OCI-LY3 (cell line): ENCODE results near the gene DDX39B.
"Not testable (repeated sequence)": the region's sequence is repeated elsewhere in the genome, so short reads cannot be mapped to it uniquely, and the experiment has no call there.

Source experiments
- H2AFZ ChIP-seq: fragments of 200-600, 300-600 bp; shearing (Covaris generic); 2 replicates; pipeline ENCODE4 v1.6.0; 2014; ENCODE audit warnings: antibody characterized with exemption, low read depth, low read length
- H3K27ac ChIP-seq: fragments of 200-600, 300-600 bp; sonication (generic); 2 replicates; pipeline ENCODE4 v1.5.1; 2014; ENCODE audit warnings: mild to moderate bottlenecking, low read length, moderate library complexity, mixed read lengths
- H3K27me3 ChIP-seq: fragments of 200-600, 300-600 bp; sonication (generic); 2 replicates; pipeline ENCODE4 v1.6.1; 2014; ENCODE audit warnings: low read depth, low read length, mixed read lengths
- H3K36me3 ChIP-seq: fragments of 200-600, 300-600 bp; sonication (generic); replicated peaks from 2 replicates; pipeline ENCODE3; 2014; ENCODE audit warnings: low read depth, low read length, mixed read lengths
- H3K4me1 ChIP-seq: fragments of 300-600, 200-600 bp; sonication (generic); 2 replicates; pipeline ENCODE4 v1.6.1; 2014; ENCODE audit warnings: low read length, mixed read lengths
- H3K4me2 ChIP-seq: fragments of 200-600, 300-600 bp; sonication (generic); 2 replicates; pipeline ENCODE4 v1.6.1; 2014; ENCODE audit warnings: low read length, mixed read lengths
- H3K4me3 ChIP-seq: fragments of 300-600, 200-600 bp; sonication (generic); 2 replicates; pipeline ENCODE4 v1.5.1; 2014; ENCODE audit warnings: antibody characterized with exemption, mild to moderate bottlenecking, low read length, moderate library complexity
- H3K79me2 ChIP-seq: fragments of 300-600, 200-600 bp; shearing (Covaris generic); 2 replicates; pipeline ENCODE4 v1.6.1; 2014; ENCODE audit warnings: mild to moderate bottlenecking, low read length, mixed read lengths
- H3K9ac ChIP-seq: fragments of 300-600, 200-600 bp; shearing (Covaris generic); 2 replicates; pipeline ENCODE4 v1.6.0; 2014; ENCODE audit warnings: mild to moderate bottlenecking, low read length, moderate library complexity
- H3K9me3 ChIP-seq: fragments of 200-600, 300-600 bp; shearing (Covaris generic); 2 replicates; pipeline ENCODE4 v1.6.1; 2014; ENCODE audit warnings: low read length, mixed read lengths; ENCODE audit not compliant: insufficient read depth
- H4K20me1 ChIP-seq: fragments of 200-600, 300-600 bp; sonication (generic); 2 replicates; pipeline ENCODE4 v1.6.1; 2016; ENCODE audit warnings: low read length, mixed read lengths; ENCODE audit not compliant: insufficient read depth
- CTCF ChIP-seq: fragments of 200-600, 300-600 bp; sonication (generic); IDR thresholded peaks from 2 replicates; pipeline ENCODE4 v1.5.1; 2014; ENCODE audit warnings: antibody characterized with exemption, low read length, low read depth
- EZH2phosphoT487 ChIP-seq: fragments of 200-600 bp; shearing (Covaris generic); IDR thresholded peaks from 2 replicates; pipeline ENCODE4 v1.6.1; 2018; ENCODE audit warnings: antibody characterized with exemption, mixed run types, low read depth

Gene DDX39B

GRCh38 chr6:31495580-31495979 is 46.2 kb downstream of the DDX39B start:
- Histone ChIP-seq H3K4me1 (peaks cover 11% of the 10 kb centered on the region; the same call in 1 of the 2 replicates), H3K27me3 (no peaks in the 10 kb centered on the region), H3K9me3 (no peaks in the 10 kb centered on the region), H3K27ac (no peak overlapping the region), H3K9ac (peak overlapping the region; percentile 71), H4K20me1 (0 out of 2 replicates have a peak, but pooled peaks cover 1% of the 10 kb centered on the region), H3K4me3 (peak overlapping the region; percentile 87), H3K4me2 (peak overlapping the region; percentile 67), H3K79me2 (peaks cover 13% of the 10 kb centered on the region), H3K36me3 (no peaks in the 10 kb centered on the region), H2AFZ (no peak overlapping the region)
- no peak for TF ChIP-seq EZH2phosphoT487

- Histone ChIP-seq H3K36me3 (no peaks in the 10 kb centered on the region), H3K4me1 (peaks cover 11% of the 10 kb centered on the region; the same call in 1 of the 2 replicates), H3K27ac (peak overlapping the region; percentile 35), H3K9ac (peak overlapping the region; percentile 71), H3K4me3 (peak overlapping the region; percentile 87), H2AFZ (peak overlapping the region; percentile 39; the same call in 1 of the 2 replicates), H3K4me2 (peak overlapping the region; percentile 67), H3K79me2 (peaks cover 13% of the 10 kb centered on the region), H4K20me1 (no peaks in the 10 kb centered on the region), H3K27me3 (no peaks in the 10 kb centered on the region), H3K9me3 (no peaks in the 10 kb centered on the region)
- TF ChIP-seq CTCF, result peak; percentile 57
- TF ChIP-seq EZH2phosphoT487, result no peak
Measured at GRCh38 chr6:31493875-31494694, 47.7 kb downstream of the DDX39B start.

GRCh38 chr6:31493550-31493874 is 48.3 kb downstream of the DDX39B start:
- not testable (repeated sequence) for H3K9me3 ChIP-seq, H3K27me3 ChIP-seq, H3K27ac ChIP-seq, H3K9ac ChIP-seq, H2AFZ ChIP-seq, H3K36me3 ChIP-seq, H4K20me1 ChIP-seq
- Histone ChIP-seq H3K4me1 (peaks cover 11% of the 10 kb centered on the region; the same call in 1 of the 2 replicates), H3K4me3 (peak overlapping the region; percentile 87), H3K79me2 (peaks cover 13% of the 10 kb centered on the region), H3K4me2 (peak overlapping the region; percentile 67)

- Histone ChIP-seq H3K36me3 (no peaks in the 10 kb centered on the region), H3K4me2 (no peak overlapping the region), H3K27me3 (no peaks in the 10 kb centered on the region), H4K20me1 (no peaks in the 10 kb centered on the region), H3K79me2 (peaks cover 1% of the 10 kb centered on the region; the same call in 1 of the 2 replicates), H3K9ac (no peak overlapping the region), H3K4me1 (peaks cover 8% of the 10 kb centered on the region; the same call in 1 of the 2 replicates), H3K9me3 (no peaks in the 10 kb centered on the region), H2AFZ (no peak overlapping the region), H3K27ac (no peak overlapping the region), H3K4me3 (no peak overlapping the region)
- TF ChIP-seq CTCF (no peak), EZH2phosphoT487 (no peak)
Measured at GRCh38 chr6:31490115-31490873, 51.5 kb downstream of the DDX39B start.
